GM23248 (cell line): ENCODE data around the gene TM2D1.

Experiments
- EZH2 ChIP-seq: fragments of 200-600 bp; sonication (generic); IDR thresholded peaks from 2 replicates; pipeline ENCODE4 v1.6.1; 2018; ENCODE audit warnings: antibody characterized with exemption, mild to moderate bottlenecking; ENCODE audit not compliant: insufficient read depth, poor library complexity, severe bottlenecking
- EZH2phosphoT487 ChIP-seq: fragments of 200-600 bp; sonication (generic); IDR thresholded peaks from 2 replicates; pipeline ENCODE4 v1.6.1; 2018; ENCODE audit warnings: antibody characterized with exemption, moderate library complexity, mild to moderate bottlenecking, low read depth; ENCODE audit not compliant: insufficient read depth

DNA sequence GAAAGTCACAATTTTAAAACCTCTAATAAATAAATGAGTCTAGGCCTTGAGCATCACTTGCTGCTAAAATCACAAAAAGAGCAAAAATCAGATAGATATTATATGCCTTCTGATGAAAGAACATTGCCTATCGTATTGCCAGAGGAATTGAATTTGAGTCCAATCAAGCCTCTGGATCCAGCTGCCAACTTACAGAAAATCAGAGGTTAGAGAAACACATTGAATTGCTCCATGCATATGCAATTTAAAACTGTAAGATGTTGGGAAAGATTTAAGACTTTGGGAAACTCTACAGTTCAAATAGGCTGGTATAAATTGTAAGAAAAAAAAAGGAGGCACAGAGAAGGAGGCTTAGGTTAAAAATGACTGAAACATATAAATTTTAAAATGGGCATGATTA, 93.5 kb downstream of the TM2D1 start:
- TF ChIP-seq EZH2phosphoT487 (no peak), EZH2 (no peak)
